ENCODE results near the gene IFNGR1.
A peak's percentile ranks its signal among the peaks of the same experiment; 100 is the strongest.
"Not testable (repeated sequence)": the region's sequence is repeated elsewhere in the genome, so short reads cannot be mapped to it uniquely, and the experiment has no call there.

Gene IFNGR1

DNA sequence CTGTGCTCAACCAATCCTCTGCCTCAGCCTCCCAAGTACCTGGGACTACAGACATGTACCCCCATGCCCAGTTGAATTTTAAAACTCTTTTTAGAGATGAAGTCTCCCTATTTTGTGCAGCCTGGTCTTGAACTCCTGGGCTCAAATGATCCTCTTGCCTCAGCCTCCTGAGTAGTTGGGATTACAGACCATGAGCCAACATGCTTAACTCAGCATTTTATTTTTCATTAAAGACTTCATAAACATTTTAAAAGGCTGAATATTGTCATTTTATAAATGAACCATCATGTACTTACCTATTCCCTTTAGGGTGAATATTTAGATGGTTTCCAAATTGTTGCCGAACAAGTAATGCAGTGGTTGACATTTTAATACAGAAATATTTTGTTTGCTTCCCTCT, 16.5 kb upstream of the IFNGR1 start:
- DNase-seq, result no peak

DNA sequence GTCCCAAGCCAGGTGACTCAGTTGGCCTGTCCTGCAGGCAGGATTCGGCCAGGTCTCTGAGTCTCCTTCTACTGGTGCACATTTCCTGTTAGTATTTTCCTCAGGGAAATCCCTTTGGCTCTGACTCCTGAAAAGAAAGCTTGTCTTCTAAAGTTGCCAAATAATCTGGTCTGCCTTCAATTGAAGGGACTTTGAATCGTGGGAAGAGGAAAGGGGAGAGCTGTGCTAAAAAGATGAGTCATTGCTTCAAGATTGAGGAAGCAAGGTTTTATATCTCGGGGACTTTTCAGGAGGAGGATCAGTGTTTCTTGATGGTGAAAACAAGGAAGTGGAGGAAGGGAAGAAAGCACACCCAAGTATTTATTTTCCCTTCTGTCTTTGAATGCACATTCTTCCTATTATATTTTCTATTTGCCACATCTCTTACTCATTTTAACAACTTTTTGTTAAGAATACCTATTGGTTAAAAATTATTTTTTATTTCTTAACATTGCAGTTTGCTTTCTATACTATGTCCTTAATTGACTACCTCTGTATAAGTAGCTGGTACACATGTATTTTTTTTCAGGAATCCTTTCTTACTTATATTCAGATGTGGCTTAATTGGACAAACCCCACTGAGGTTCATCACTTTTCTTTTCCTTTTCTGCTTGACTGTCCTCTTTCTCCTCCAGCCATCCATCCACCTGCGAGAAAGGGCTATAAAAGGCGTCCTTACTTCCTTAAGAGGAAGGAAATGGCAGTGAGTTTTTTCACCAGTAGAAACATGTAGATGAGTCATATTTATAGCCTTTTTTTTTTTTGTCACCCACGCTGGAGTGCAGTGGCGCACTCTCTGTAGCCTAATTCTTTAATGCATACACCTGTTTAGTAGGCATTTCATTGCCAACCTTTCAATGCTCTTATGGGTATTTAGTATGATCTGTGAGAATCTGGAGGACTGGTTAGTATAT, 15.0 kb upstream of the IFNGR1 start:
- DNase-seq, result peak; percentile 97

DNA sequence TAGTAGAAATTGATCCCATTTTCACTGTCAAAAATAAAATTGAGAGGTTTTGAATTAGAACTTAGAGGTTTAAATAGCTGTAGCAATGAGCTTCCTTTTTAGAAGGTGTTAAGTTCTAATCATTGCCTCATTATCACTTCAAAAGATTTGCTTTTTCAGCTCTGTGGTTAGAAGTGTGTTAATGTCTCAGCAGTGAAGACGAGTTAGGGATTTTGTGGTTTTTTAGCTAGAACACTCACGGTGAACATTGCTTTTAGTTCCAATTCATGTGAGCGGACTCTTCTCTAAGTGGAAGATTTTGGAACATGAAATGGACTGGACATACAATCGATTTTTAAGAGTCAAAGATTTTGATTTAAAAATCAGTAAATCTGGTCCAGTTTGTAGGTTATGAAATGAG, 12.7 kb upstream of the IFNGR1 start:
- no peak for DNase-seq

DNA sequence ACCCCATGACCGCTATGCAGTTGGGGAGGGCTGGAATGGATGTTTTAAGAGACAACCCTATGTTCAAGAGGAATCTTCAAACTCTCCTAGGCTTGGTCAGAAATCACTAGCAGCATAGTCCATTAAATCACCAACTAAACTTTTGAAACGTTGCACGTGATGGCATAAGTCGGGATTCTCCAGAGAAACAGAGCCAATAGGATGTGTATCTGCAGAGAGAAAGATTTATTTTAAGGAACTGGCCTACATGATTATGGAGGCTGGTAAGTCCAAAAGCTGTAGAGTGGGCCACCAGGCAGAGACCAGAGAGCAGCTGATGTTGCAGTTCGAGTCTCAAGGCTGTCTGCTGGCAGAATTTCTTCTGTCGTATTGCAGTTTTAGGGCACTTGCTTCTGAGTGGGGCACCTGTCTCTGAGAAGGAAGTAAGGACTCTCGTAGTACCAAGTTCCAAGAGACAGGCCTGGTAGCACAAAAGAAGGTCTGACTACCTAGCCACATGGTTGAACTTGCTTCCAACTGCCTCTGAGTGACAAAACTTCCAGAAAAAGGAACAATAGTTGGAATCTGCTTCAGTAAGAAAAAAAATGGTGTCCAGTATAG, 11.9 kb upstream of the IFNGR1 start:
- no peak for DNase-seq

DNA sequence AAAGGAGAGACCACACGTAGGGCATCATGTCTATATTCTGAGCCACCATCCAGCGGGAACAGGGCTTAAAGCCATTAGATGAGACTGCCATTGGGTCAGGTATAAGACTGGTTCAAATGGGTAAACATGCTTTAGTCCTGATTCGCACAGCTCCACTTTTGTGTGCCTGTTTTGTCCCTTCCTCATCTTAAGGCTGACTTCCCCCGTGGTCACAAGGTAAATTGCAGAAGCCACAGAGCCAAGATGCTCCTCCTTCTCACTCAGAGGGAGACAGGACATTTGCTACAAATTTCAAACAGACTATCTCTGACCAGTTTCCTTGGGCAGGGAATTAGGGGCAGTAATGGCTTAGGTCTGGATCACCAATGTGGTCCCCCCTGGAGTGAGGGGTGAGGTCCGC, 11.4 kb upstream of the IFNGR1 start:
- DNase-seq, result peak; percentile 74

DNA sequence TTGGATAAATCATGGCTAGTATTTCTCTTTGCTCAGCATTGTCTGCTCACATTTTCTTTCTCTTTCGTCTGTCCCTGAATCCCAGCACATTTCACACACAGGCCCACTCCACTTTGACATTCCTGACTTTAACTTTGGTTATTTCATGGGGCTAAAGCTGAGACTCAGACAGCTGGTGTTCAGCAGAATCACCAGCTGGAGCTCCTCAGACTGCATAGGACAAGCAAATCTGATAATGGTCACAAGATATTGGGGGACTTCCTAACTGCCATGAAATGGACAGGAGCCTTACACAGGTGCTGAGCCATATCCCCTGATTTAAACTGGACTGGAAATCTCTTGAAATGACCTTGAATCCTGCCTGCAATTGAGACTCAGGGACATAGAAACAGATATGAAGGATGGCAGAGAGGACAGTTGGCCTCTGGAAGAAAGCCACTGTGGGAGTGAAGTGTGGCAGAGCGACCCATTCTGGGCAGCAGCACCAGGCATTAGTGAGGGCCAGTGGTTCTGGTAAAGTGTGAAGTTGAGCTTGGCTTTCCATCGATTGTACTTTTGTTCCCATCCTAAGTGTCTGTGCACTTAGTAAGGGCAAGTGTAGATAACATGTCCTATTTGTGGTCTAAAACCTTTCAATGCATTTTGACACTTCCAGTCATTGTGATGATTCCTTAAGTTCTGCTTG, 10.0 kb upstream of the IFNGR1 start:
- DNase-seq, result no peak

DNA sequence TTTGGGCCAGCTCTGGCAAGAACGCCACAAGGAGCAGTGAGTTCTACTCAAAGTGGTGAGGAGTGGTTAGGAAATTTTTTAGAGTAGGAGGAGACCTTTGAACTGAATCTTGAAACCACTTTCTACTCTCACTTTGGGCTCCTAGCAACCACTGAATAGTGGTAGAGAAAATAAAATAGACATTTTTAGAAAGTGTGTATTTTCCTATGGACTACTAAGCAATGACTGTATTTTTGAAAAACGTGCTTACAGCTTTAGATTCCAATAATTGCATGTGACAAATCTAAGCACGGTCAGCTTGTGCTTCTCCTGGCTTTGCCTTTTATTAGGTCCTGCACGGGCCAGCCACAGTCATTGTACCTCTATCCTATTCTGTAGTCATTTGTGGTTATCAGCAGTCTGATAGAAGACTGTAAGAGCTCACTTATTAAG, 8.7 kb upstream of the IFNGR1 start:
- peak; percentile 77 for DNase-seq

DNA sequence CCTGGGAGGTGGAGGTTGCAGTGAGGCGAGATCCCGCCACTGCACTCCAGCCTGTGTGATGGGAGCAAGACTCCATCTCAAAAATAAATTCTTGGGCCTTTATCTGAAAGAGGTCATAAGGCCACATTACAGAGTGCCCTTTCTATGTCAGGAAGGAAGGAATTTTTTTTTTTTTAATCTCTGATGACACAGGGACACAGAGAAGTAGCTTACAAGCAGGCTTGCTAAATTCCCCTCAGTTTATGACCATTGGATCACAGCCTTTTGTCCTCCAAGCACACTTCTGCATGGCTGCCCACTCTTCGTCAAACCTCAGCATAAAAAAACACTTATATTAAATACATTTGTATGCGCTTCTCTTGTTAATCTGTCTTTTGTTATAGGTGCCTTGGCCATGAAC, 7.5 kb upstream of the IFNGR1 start:
- DNase-seq, result peak; percentile 79

DNA sequence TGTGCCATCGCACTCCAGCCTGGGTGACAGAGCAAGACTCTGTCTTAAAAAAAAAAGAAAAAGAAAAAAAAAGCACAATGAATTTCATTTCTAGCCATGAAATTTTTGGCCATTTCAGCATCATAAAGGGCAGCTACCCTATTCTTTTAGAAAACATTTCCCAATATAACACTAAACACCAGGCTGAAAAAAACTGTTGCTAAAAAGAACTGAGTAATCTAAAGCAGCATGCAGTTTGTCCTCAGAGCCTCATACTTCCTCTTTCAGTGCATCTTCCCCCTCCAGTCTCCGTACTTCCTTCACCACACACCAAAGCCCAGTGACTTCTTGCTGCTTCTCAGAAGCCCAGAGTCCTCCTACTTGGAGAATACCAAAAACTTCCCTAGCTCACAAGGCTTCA, 5.6 kb upstream of the IFNGR1 start:
- peak; percentile 98 for DNase-seq

DNA sequence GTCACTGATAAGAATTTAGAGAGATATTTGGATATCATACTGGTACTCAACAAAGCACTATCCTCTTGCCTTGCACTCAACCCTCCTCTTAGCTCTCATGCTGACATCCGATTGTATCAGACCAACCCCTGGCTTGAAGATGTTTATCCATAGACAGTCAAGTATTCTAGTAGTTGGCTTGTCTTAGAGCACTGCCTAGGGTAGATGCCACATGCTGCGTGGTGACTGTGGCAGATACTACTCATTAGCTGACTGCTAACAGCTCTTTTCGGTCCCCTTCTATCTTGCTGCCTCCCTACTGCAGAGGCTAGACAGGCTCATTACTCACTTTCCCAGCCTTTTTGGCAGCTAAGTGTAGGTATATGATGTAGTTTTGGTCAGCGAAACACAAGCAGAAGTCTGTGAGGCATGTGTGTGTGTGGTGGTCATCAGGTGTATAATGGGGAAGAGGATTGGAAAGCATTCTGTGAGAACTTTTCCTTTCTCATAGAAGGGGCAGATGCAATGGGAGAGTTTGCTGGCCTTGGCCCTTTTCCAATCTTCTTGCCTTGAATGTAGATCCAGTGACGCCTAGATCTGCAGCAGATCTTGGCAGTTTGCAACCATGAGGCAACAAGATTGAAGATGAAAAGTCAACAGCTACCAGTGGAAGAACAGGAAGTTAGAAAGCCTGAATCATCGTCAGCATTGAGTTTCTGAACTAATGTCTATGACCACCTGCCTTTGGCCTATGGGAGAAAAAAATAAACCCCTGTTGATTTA, 4.4 kb upstream of the IFNGR1 start:
- peak; percentile 96 for DNase-seq

DNA sequence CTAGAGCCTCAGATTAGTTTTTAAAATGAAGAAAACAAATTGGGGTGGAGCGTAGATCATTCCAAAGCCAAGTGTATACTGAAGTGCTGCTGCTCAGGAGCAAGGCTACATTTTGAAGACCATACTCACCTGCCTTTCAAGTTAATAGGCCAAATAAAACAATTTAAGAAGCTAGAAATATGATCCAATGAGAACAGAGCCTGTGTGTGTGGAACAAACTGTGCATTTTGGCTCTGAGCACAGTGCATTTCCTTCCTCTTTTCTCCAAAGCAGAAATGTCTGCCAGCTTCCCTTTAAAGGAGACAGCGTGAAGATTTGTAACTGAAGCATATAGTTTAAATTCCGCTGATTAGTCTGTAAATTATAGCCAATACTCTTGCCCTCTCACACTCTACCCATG, 3.2 kb upstream of the IFNGR1 start:
- peak; percentile 82 for DNase-seq

DNA sequence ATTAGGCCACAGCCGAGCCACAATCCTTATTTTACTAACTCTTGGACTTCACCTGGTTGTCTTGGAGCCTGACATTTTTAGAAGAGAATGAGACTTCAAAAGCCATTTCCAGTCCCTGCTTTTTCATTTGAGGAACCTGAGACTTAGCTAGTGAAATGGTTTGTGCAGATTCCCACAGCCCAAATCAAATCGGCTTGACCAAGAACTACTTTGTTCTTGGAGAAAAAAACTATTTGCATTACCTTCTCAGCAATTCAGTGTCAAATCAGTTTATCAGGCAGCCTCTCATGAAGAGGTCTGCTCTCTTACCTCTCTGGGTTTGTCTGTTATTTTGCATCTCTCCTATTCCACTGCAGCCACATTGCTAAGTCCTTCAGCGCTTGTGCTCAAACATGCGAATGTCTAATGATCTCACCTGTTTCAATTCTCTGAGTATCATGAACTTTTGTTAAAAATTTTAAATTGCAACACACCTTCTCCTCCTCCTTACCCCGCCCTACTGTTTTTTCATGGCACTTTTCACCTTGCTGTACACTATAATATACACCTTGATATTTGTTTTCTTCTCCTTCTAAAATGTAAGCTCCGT, 573 bp upstream of the IFNGR1 start:
- no peak for DNase-seq

DNA sequence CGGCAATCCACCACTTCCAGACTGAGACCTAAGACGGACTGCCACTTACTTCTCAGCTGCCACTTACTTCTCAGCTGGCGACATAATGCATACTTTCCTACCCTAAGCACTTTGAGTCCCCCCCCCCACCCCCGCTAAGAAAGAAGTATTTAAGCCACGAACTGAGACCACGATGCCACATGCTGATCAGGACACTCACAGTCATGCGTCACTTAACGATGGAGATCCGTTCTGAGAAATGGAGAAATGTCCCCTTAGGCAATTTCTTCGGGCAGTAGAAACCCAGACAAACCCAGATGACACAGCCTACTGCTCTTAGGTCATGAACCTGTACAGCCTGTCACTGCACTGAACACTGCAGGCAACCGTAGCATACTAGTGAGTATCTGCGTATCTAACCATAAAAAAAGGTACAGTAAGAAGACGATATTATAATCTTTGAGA, 690 bp downstream of the IFNGR1 start:
- peak; percentile 98 for DNase-seq

DNA sequence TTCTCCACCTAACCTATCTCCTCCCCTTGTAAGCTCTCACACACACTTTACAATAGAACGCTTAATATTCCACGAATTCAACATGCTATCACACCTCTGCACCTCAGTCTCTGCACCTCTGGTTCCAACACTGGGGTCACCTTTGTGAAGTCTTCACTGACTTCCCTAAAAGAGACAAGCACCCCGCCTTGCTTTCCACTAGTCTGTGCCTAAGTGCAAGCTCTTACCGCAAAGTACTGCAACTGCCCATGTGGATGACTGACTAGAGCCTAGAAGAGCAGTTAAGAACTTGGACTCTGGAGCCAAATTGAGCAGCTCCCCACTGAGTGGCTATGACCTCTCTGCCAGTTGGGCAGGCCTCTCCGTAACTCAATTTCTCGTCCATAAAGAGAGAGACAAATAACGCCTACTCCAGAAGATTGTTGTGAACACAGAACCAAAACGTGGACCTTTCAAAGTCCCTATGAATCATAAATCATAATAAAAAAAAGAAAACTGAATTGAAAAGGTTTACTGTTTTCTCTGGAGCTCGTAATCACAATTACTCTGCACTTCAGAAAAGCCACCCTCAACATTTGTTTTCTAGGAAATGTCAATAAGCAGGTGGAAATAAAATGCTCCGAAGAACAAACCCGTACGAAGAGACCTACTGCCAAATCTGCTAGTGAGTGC, 1.2 kb downstream of the IFNGR1 start:
- DNase-seq, result peak; percentile 73

DNA sequence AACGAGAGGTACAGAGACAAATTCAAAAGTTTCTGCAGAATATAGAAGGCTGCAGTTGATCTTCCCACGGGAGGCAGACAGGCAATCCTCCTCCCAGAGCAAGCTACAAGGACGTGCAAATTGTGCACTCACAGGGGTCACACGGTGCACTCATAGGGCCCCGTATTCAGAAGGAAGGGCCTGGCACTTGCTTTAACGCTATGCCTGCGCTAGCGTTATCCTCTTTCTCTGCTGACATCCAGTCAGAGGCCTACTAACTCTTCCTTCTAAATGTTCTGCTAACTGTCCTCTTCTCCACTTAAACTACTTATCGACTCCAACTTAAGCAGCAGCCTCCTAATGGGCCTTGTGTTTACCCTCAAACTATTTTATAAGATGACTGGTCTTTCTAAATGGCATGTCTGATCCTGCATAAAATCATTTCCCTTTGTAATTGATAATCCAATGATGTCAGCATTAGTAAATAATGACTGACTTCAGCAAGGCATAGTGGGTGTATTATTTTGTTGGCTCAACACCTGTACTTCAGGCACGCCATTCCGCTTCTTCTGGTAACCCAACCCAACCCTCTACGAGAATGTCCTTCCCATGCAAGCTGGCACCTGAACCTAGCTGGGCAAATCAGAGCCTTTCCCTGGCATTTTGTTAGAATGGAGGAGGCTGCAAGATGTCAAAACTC, 2.2 kb downstream of the IFNGR1 start:
- peak; percentile 13 for DNase-seq

DNA sequence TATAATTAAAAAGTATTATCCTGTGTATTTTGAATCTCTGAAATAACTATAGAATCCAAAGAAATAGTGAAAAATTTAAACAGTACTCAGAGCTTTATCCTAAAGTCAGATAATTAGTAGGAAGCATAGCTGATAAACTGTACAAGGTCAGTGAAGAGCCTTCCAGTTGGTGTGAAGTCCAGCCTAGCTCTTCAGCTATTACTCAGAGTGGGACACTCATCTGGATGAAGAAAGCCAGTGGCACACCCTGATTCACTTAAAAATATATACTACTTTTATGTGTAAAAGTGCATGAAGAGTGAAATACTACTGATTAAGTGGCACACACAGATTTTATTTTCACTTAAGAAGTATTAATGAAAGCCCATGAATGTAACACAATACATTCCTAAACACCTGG, 3.1 kb downstream of the IFNGR1 start:
- peak; percentile 51 for DNase-seq

DNA sequence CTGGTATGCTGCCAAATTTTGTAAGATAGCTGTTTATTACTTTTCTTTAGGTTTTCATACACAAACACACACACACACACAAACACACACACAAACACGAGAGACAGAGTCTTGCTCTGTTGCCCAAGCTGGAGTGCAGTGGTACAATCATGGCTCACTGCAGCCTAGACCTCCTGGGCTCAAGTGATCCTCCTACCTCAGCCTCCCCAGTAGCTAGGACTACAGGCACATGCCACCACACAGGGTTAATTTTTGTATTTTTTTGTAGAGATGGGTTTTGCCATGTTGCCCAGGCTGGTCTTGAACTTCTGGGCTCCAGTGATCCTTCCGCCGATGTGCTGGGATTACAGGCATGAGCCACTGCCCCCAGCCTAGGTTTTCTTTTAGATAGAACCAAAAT, 3.6 kb downstream of the IFNGR1 start:
- DNase-seq, result not testable (repeated sequence)

DNA sequence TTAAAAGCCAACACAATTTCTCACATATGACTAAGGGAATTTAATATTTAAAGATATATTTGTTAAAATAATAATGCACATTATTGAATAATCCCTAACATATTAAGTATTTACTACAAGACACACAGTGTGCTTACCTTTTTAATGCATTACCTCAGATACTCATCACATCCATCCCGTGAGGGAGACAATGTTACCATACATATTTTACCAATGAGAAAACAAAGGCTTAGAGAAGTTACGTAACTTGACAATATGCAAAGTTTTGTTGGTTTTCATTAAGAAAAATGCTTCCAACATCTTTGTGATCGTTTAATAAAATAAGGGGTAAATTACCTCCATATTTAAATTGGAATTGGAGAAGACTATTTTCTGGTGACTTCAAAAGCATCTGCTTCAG, 4.3 kb downstream of the IFNGR1 start:
- DNase-seq, result no peak

DNA sequence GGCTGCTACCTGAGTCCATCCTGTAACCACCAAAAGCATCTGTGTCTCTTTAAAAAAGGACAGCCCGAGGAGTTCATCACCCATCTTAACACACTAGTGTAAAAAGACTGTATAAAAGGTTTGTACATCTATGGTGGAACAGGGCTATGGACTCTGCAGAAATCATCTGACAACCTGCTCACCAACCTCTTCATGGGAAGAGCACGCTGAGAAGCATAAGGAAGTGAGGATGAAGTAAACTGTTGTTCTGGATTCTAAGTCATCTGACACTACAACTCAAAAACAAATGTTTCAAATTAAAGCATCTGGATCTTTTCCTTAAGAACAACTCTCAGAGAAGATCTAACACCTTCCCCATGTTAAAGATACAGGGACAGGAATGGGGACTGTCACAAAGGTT, 5.4 kb downstream of the IFNGR1 start:
- DNase-seq, result peak; percentile 28

DNA sequence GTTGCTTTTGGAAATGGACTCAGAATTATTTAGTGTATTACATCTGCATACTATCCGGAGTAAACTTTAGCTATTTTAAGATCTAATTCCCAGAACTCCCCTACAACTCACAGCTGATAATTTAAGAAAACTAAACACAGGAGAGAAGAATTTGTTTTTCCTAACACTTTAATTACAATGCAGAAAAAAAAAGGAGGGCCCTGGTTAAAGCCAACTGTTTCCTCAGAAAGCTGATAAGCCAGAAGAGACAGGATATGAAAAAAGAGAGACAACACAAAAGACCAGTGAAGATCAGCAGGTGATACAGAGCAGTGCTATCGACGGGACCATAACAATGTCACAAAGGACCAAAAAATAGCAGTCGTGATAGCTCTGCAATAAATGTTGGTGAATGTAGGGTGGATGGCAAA, 5.8 kb downstream of the IFNGR1 start:
- no peak for DNase-seq

DNA sequence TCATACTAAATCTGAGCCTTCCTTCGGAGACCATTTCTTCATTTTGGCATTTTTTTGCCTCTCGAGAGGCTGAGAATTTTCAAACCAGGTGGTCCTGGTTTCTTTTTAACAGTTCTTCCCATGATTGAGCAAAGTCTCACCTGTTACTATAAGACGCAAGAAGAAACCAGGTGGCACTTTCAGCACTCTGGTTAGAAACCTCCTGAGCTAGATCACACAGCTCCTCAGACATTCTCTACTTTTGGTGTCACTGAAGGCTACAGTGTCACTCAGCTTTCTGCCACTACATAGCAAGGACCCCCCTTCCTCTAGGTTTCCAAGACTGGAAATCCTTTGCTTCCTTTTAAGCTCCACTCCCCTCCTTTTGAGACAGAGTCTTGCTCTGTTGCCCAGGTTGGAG, 7.3 kb downstream of the IFNGR1 start:
- no peak for DNase-seq
